GM12878 (cell line): ENCODE results near the gene RPA3. TPM values are rescaled to one million over a fixed set of nuclear protein-coding genes. Genes with fewer than 3 reads are reported as not detected.
A peak's percentile ranks its signal among the peaks of the same experiment; 100 is the strongest.

Experiments used
- ATAC-seq: fragments of 200-7000 bp; cut with Tn5 transposase; 3 replicates; pipeline ENCODE4 v1.9.1; 2020; ENCODE audit warnings: mild to moderate bottlenecking, moderate library complexity
- BruUV-seq: library from RNA; stranded (reverse); fragments of 400-500 nt; replicated peaks from 2 replicates; lab custom pipeline; 2021; lab: Mats Ljungman, UMichigan
- CTCF ChIA-PET: fragments of 300-600 bp; sonication (Branson Sonifier 250); formaldehyde crosslinking; extraction: SDS; loops from one replicate; lab custom pipeline; 2021; ENCODE audit warnings: inconsistent platforms; lab: Yijun Ruan, JAX
- POLR2A ChIA-PET: fragments of 350-600 bp; formaldehyde crosslinking; extraction: SDS; loops from one replicate; lab custom pipeline; 2021; ENCODE audit warnings: inconsistent platforms; lab: Charles Lee
- RAD21 ChIA-PET: fragments of 300-600 bp; sonication (Branson Sonifier 250); formaldehyde crosslinking; loops from one replicate; lab custom pipeline; 2023; ENCODE audit warnings: antibody characterized with exemption; ENCODE audit not compliant: unreplicated experiment; lab: Charles Lee
- SMC1A ChIA-PET: fragments of 300-600 bp; sonication (Branson Sonifier 250); formaldehyde crosslinking; loops from one replicate; lab custom pipeline; 2023; ENCODE audit not compliant: unreplicated experiment, uncharacterized antibody; lab: Charles Lee
- DNase-seq: peaks from one replicate; pipeline ENCODE4 v3.0.0-alpha.2; 2011; ENCODE audit warnings: low read depth, low spot score
- FAIRE-seq: peaks from 3 replicates; lab custom pipeline; 2011; peaks lifted over from hg19 to GRCh38; lab: Jason Lieb, UNC
- H2AFZ ChIP-seq: 2 replicates; pipeline ENCODE4 v1.6.0; 2011; ENCODE audit warnings: low read depth, low read length, control low read depth; ENCODE audit not compliant: control insufficient read depth
- H3K27ac ChIP-seq: 2 replicates; pipeline ENCODE4 v1.5.1; 2011; ENCODE audit warnings: control low read depth; ENCODE audit not compliant: control insufficient read depth, insufficient read depth
- H3K27me3 ChIP-seq, 2 experiments: replicated peaks in 1 of 2; 2 replicates each; pipeline versions ENCODE4 v1.6.0 to v1.6.1; 2011; ENCODE audit warnings: low read length in 1 of 2; ENCODE audit not compliant: control insufficient read depth in 2 of 2, insufficient read depth in 2 of 2
- H3K36me3 ChIP-seq, 2 experiments: 2 replicates each; pipeline ENCODE4 v1.5.1; 2011; ENCODE audit warnings: low read length in 1 of 2; ENCODE audit not compliant: control insufficient read depth in 2 of 2, insufficient read depth in 2 of 2
- H3K4me1 ChIP-seq: 2 replicates; pipeline ENCODE4 v1.6.1; 2011; ENCODE audit warnings: mild to moderate bottlenecking, low read length, moderate library complexity, mixed read lengths; ENCODE audit not compliant: control insufficient read depth, insufficient read depth
- H3K4me2 ChIP-seq: 2 replicates; pipeline ENCODE4 v1.6.0; 2011; ENCODE audit warnings: control low read depth; ENCODE audit not compliant: control insufficient read depth, insufficient read depth
- H3K4me3 ChIP-seq: fragments of 200-600 bp; sonication (generic); 2 replicates; pipeline ENCODE4 v1.5.1; 2016
- H3K79me2 ChIP-seq: 2 replicates; pipeline ENCODE4 v1.6.0; 2011; ENCODE audit warnings: low read length; ENCODE audit not compliant: control insufficient read depth, insufficient read depth
- H3K9ac ChIP-seq: 2 replicates; pipeline ENCODE4 v1.8.0; 2011; ENCODE audit warnings: low read length, control low read depth, mixed read lengths; ENCODE audit not compliant: control insufficient read depth, insufficient read depth
- H3K9me3 ChIP-seq: replicated peaks from 3 replicates; pipeline ENCODE4 v1.5.1; 2011; ENCODE audit warnings: mild to moderate bottlenecking, low read length; ENCODE audit not compliant: control insufficient read depth, insufficient read depth
- H4K20me1 ChIP-seq: 2 replicates; pipeline ENCODE4 v1.6.0; 2011; ENCODE audit not compliant: control insufficient read depth, insufficient read depth
- CBFB ChIP-seq: IDR thresholded peaks from 2 replicates; pipeline ENCODE4 v1.6.1; 2016; ENCODE audit warnings: antibody characterized with exemption, low read depth
- CBX5 ChIP-seq: sonication (generic); IDR thresholded peaks from 2 replicates; pipeline ENCODE4 v1.6.1; 2016; ENCODE audit warnings: low read depth, moderate library complexity, mild to moderate bottlenecking, inconsistent platforms
- EZH2 ChIP-seq: IDR thresholded peaks from 2 replicates; pipeline ENCODE4 v1.6.1; 2012; ENCODE audit warnings: low read depth, mild to moderate bottlenecking, control low read depth, inconsistent platforms, low read length, borderline replicate concordance; ENCODE audit not compliant: control insufficient read depth
- FOXM1 ChIP-seq: IDR thresholded peaks from 2 replicates; pipeline ENCODE4 v1.6.1; 2012; ENCODE audit warnings: low read depth, mild to moderate bottlenecking, inconsistent platforms, low read length, moderate library complexity
- IKZF2 ChIP-seq, 2 experiments: fragments of 450-650 bp; IDR thresholded peaks; 2 replicates each; pipeline ENCODE4 v1.6.1; 2017; ENCODE audit warnings: mild to moderate bottlenecking in 2 of 2, moderate library complexity in 2 of 2
- MEF2A ChIP-seq: IDR thresholded peaks from 2 replicates; pipeline ENCODE4 v1.6.1; 2011; ENCODE audit warnings: low read depth, mild to moderate bottlenecking, low read length, moderate library complexity; ENCODE audit not compliant: insufficient read depth
- MLLT1 ChIP-seq: fragments of 450-650 bp; IDR thresholded peaks from 2 replicates; pipeline ENCODE4 v1.6.1; 2016; ENCODE audit warnings: mild to moderate bottlenecking
- MTA3 ChIP-seq: IDR thresholded peaks from 2 replicates; pipeline ENCODE4 v1.6.1; 2012; ENCODE audit warnings: low read length, inconsistent platforms, borderline replicate concordance
- POU2F2 ChIP-seq: IDR thresholded peaks from 3 replicates; pipeline ENCODE4 v1.6.1; 2011; ENCODE audit warnings: low read depth, mild to moderate bottlenecking, low read length, borderline replicate concordance
- SIN3A ChIP-seq: IDR thresholded peaks from 2 replicates; pipeline ENCODE4 v1.6.1; 2012; ENCODE audit warnings: low read depth, low read length, improper control_type of control experiment
- SIX5 ChIP-seq: IDR thresholded peaks from 2 replicates; pipeline ENCODE4 v1.6.1; 2011; ENCODE audit warnings: mild to moderate bottlenecking, low read depth, low read length, moderate library complexity; ENCODE audit not compliant: severe bottlenecking
- SKIL ChIP-seq: fragments of 450-650 bp; IDR thresholded peaks from 2 replicates; pipeline ENCODE4 v1.6.1; 2017; ENCODE audit warnings: mild to moderate bottlenecking, low read depth, inconsistent platforms; ENCODE audit not compliant: poor library complexity, severe bottlenecking
- SMARCA5 ChIP-seq: fragments of 450-650 bp; IDR thresholded peaks from 2 replicates; pipeline ENCODE4 v1.6.1; 2017; ENCODE audit warnings: mild to moderate bottlenecking
- SMC3 ChIP-seq: IDR thresholded peaks from 2 replicates; pipeline ENCODE4 v1.6.1; 2011; ENCODE audit warnings: low read length, improper control_type of control experiment, borderline replicate concordance
- SPI1 ChIP-seq: IDR thresholded peaks from 2 replicates; pipeline ENCODE4 v1.6.1; 2011; ENCODE audit warnings: low read depth, mild to moderate bottlenecking, low read length, moderate library complexity, borderline replicate concordance; ENCODE audit not compliant: insufficient read depth
- SREBF1 ChIP-seq: IDR thresholded peaks from 2 replicates; pipeline ENCODE4 v1.6.1; 2012; ENCODE audit warnings: mild to moderate bottlenecking, low read length
- TCF7 ChIP-seq: IDR thresholded peaks from 2 replicates; pipeline ENCODE4 v1.6.1; 2014; ENCODE audit warnings: antibody characterized with exemption, borderline replicate concordance
- ZZZ3 ChIP-seq: IDR thresholded peaks from 2 replicates; pipeline ENCODE4 v1.6.1; 2011; ENCODE audit warnings: low read depth; ENCODE audit not compliant: control insufficient read depth, insufficient read length
- WGBS: methylation state at CpG from one replicate; pipeline ENCODE4 v1.1.6; 2016; ENCODE audit warnings: low lambda C conversion rate; ENCODE audit not compliant: insufficient replicate concordance, insufficient coverage; ENCODE audit errors: missing lambda C conversion rate; 5-methylcytosine and 5-hydroxymethylcytosine counted together
- in situ Hi-C: fragments of 300-500 bp; cut with MboI; formaldehyde crosslinking; loops from 9 replicates; pipeline ENCODE4 v1.14.3; 2018; ENCODE audit warnings: mixed read lengths
- intact Hi-C: fragments of 100-400 bp; cut with micrococcal nuclease; formaldehyde crosslinking; loops from one replicate; pipeline ENCODE4 v1.14.2; 2022; ENCODE audit not compliant: unreplicated experiment
- polyA plus RNA-seq, 11 experiments: library from polyadenylated mRNA; depleted of rRNA in 4 of 11; unstranded in 6 of 11; stranded (reverse) in 5 of 11; fragments of >200 nt; fragmentation: Nextera tagmentation in 4 of 11; fragmentation: Illumina TruSeq in 1 of 11; extraction: Ambion mirVana in 4 of 11; extraction: Trizol in 1 of 11; gene quantifications; 1 replicate in 1 of 11; 2 replicates in 10 of 11; pipeline versions ENCODE4 v1.2.1 to v1.2.3, GENCODE V29; 2011 to 2016; ENCODE audit warnings: inconsistent platforms in 2 of 11, missing spikeins in 2 of 11, low read depth in 1 of 11
- total RNA-seq, 4 experiments: library from RNA; depleted of rRNA in 3 of 4; stranded (reverse); fragments of >200 nt in 3 of 4; fragmentation: Illumina TruSeq in 1 of 4; extraction: Trizol in 1 of 4; gene quantifications; 2 replicates each; pipeline versions ENCODE4 v1.2.1 to v1.2.3, GENCODE V29; 2013 to 2021

RPA3 gene
- total and polyA plus RNA-seq, 10 of the 15 experiments (the other 5 are each of a cell fraction or from before 2014, with no cell fraction given), result 60.2 to 343 (median 112) TPM

- TF ChIP-seq SMC3, result peak; percentile 58; the same call in 1 of the 2 replicates
- TF ChIP-seq SPI1, result peak; percentile 84
- 0 out of 2 replicates have a peak, but pooled peaks have one; percentile 17 for TF ChIP-seq FOXM1
- peak in 1 of 2 experiments; percentile 14; a peak in 2 of 4 replicates for TF ChIP-seq IKZF2 (IDR thresholded peaks at IDR 0.05)
- TF ChIP-seq CBX5, result 0 out of 2 replicates have a peak, but pooled peaks have one; percentile 30
- 0 out of 2 replicates have a peak, but pooled peaks have one; percentile 23 for TF ChIP-seq MEF2A
- TF ChIP-seq SMARCA5, result peak; percentile 59; the same call in 1 of the 2 replicates
Observed at GRCh38 chr7:7761340-7761973, 43.0 kb upstream of the RPA3 start (continued).

GRCh38 chr7:7757576-7757975, 39.2 kb upstream of the RPA3 start:
- POLR2A ChIA-PET, result interaction anchor here (0.6 to 1.2 kb wide), 2 partner anchors 12 to 25 kb away, joined by 3 read pairs; no protein-coding TSS in a partner anchor
- CTCF ChIA-PET, result interaction anchor here (0.8 to 8.7 kb wide), 8 partner anchors 18 to 459 kb away, joined by 3 to 179 read pairs (median 4); no protein-coding TSS in a partner anchor
- WGBS, result 93% methylated on average over 4 of the region's 4 CpGs
- DNase-seq (no peak), ATAC-seq (no peak), FAIRE-seq (no peak)
- H3K27ac ChIP-seq, result no peak overlapping the region
- RAD21 ChIA-PET, result interaction anchor here (0.6 to 7.9 kb wide), 6 partner anchors 18 to 213 kb away, joined by 3 to 148 read pairs (median 6); no protein-coding TSS in a partner anchor
- no peak overlapping the region for H3K4me2 ChIP-seq
- H3K4me1 ChIP-seq, result peaks cover 6% of the 10 kb centered on the region
- intact Hi-C loops, result no loop called here
- no peaks in the 10 kb centered on the region for H3K79me2 ChIP-seq
- H3K4me3 ChIP-seq, result no peak overlapping the region
- no TSS peak for BruUV-seq
- H3K9me3 ChIP-seq, result no peaks in the 10 kb centered on the region
- TF ChIP-seq ZZZ3 (no peak), SIX5 (no peak), MLLT1 (no peak), MTA3 (no peak), CBFB (no peak), SKIL (no peak), TCF7 (no peak), SREBF1 (no peak), SIN3A (no peak), POU2F2 (no peak), EZH2 (no peak)
- H3K27me3 ChIP-seq, result no peaks in the 10 kb centered on the region
- no peak overlapping the region for H3K9ac ChIP-seq
- no peaks in the 10 kb centered on the region for H3K36me3 ChIP-seq
- no peak overlapping the region for H2AFZ ChIP-seq
- H4K20me1 ChIP-seq, result no peaks in the 10 kb centered on the region
- in situ Hi-C loops, result no loop called here
- SMC1A ChIA-PET, result interaction anchor here (0.7 to 8.8 kb wide), 17 partner anchors 7 to 459 kb away, joined by 3 to 218 read pairs (median 4); partner anchors contain the start of gene RPA3
